ENCODE data around the gene FAM171A1. TPM values are rescaled to one million over a fixed set of nuclear protein-coding genes. Genes with fewer than 3 reads are reported as not detected.
"Not testable (repeated sequence)": the region's sequence is repeated elsewhere in the genome, so short reads cannot be mapped to it uniquely, and the experiment has no call there.

The FAM171A1 gene
- total RNA-seq, 1 experiment from 2014 or later = 10.2 TPM

GRCh38 chr10:15209827-15210509 lies 161.1 kb downstream of the FAM171A1 start:
- DNase-seq (ENCODE audit: low read depth) = peak; percentile 61

- DNase-seq (ENCODE audit: low read depth) = no peak
These were observed 162.9 kb downstream of the FAM171A1 start for GRCh38 chr10:15208221-15208620.

- DNase-seq (ENCODE audit: low read depth) = not testable (repeated sequence)
These were observed 163.7 kb downstream of the FAM171A1 start for GRCh38 chr10:15207410-15207809.

- peak; percentile 43 for DNase-seq (ENCODE audit: low read depth)
These were observed 168.4 kb downstream of the FAM171A1 start for GRCh38 chr10:15202639-15203038.

GRCh38 chr10:15202301-15202621 lies 168.8 kb downstream of the FAM171A1 start:
- DNase-seq (ENCODE audit: low read depth) = not testable (repeated sequence)

GRCh38 chr10:15201589-15202300 lies 169.3 kb downstream of the FAM171A1 start:
- DNase-seq (ENCODE audit: low read depth) = peak; percentile 82

- DNase-seq (ENCODE audit: low read depth) = peak; percentile 92
These were observed 170.5 kb downstream of the FAM171A1 start for GRCh38 chr10:15200626-15201025.

GRCh38 chr10:15197911-15198310 lies 173.2 kb downstream of the FAM171A1 start:
- no peak for DNase-seq (ENCODE audit: low read depth)

GRCh38 chr10:15197276-15197675 lies 173.8 kb downstream of the FAM171A1 start:
- peak; percentile 55 for DNase-seq (ENCODE audit: low read depth)

GRCh38 chr10:15196021-15196834 lies 174.9 kb downstream of the FAM171A1 start:
- no peak for DNase-seq (ENCODE audit: low read depth)

GRCh38 chr10:15189133-15189885 lies 181.8 kb downstream of the FAM171A1 start:
- no peak for DNase-seq (ENCODE audit: low read depth)

- DNase-seq (ENCODE audit: low read depth) = no peak
These were observed 182.5 kb downstream of the FAM171A1 start for GRCh38 chr10:15188603-15189002.

- no peak for DNase-seq (ENCODE audit: low read depth)
These were observed 187.2 kb downstream of the FAM171A1 start for GRCh38 chr10:15183689-15184481.

- DNase-seq (ENCODE audit: low read depth) = peak; percentile 59
These were observed 188.4 kb downstream of the FAM171A1 start for GRCh38 chr10:15182540-15183207.

GRCh38 chr10:15181576-15182156 lies 189.4 kb downstream of the FAM171A1 start:
- DNase-seq (ENCODE audit: low read depth) = no peak

- peak; percentile 81 for DNase-seq (ENCODE audit: low read depth)
These were observed 190.4 kb downstream of the FAM171A1 start for GRCh38 chr10:15180736-15181135.

GRCh38 chr10:15176269-15176668 lies 194.8 kb downstream of the FAM171A1 start:
- no peak for DNase-seq (ENCODE audit: low read depth)

GRCh38 chr10:15175587-15175986 lies 195.5 kb downstream of the FAM171A1 start:
- no peak for DNase-seq (ENCODE audit: low read depth)

GRCh38 chr10:15172306-15172840 lies 198.7 kb downstream of the FAM171A1 start:
- no peak for DNase-seq (ENCODE audit: low read depth)

Data from M059J (cell line).